GM10266 (cell line): ENCODE data around the gene RORB.

Experiments
- DNase-seq: peaks from one replicate; pipeline ENCODE4 v3.0.0; 2012; ENCODE audit errors: extremely low spot score
- TF ChIP-seq, protein P1 (sequence below): IDR thresholded peaks from 2 replicates; pipeline ENCODE4 v1.5.1; 2012; ENCODE audit warnings: mild to moderate bottlenecking, low read depth; ENCODE audit not compliant: control insufficient read depth, insufficient read depth; ENCODE audit errors: missing control alignments

The RORB gene

GRCh38 chr9:74576176-74576575 lies 79.0 kb downstream of the RORB start:
- TF ChIP-seq, protein P1, sequence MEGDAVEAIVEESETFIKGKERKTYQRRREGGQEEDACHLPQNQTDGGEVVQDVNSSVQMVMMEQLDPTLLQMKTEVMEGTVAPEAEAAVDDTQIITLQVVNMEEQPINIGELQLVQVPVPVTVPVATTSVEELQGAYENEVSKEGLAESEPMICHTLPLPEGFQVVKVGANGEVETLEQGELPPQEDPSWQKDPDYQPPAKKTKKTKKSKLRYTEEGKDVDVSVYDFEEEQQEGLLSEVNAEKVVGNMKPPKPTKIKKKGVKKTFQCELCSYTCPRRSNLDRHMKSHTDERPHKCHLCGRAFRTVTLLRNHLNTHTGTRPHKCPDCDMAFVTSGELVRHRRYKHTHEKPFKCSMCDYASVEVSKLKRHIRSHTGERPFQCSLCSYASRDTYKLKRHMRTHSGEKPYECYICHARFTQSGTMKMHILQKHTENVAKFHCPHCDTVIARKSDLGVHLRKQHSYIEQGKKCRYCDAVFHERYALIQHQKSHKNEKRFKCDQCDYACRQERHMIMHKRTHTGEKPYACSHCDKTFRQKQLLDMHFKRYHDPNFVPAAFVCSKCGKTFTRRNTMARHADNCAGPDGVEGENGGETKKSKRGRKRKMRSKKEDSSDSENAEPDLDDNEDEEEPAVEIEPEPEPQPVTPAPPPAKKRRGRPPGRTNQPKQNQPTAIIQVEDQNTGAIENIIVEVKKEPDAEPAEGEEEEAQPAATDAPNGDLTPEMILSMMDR: no peak
- DNase-seq: no peak

DNA sequence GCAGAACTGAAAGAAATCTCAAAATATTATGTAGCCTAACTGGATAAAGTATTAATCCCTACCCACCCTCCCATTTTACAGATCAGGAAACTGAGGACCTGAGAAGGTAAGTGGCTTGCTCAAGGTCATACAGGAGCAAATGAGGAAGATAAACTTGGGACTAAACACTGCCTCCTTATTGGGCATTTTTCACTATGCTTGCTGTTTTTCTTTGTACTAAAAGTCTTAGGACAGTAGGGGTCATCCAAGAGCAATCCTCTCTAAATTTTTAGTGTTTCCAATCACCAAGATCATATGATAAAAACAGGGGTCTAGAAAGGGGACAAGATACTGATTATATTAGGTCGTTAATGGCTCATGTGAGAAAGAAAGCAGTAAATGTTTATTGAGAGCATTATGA lies 80.8 kb downstream of the RORB start:
- DNase-seq: no peak

GRCh38 chr9:74589576-74589975 lies 92.4 kb downstream of the RORB start:
- TF ChIP-seq, protein P1: no peak
- no peak for DNase-seq

More for the DNA sequence above, 80.8 kb downstream of the RORB start:
- TF ChIP-seq, protein P1: peak; percentile 25

DNA sequence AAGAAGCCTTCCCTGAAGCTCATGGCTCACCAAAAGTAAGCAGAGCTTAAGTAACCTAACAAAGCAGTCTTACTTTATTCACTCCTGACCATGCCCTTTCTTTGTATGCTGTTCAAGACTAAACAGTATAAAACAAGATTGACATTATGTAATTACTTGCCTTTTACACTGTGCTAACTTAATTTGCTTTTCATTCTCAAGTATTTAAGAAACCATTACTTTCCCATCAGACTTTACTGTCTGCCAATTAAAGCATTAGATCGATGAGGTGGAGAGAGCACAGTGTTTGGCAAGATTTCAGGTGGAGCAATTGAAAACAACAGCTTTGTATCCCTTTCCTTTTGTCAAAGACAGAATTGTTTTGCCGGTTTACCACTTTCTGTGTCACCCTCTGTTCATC lies 98.2 kb downstream of the RORB start:
- no peak for DNase-seq

GRCh38 chr9:74598874-74599273 lies 101.7 kb downstream of the RORB start:
- no peak for DNase-seq
- TF ChIP-seq, protein P1: no peak

More for the DNA sequence above, 98.2 kb downstream of the RORB start:
- TF ChIP-seq, protein P1: no peak

GRCh38 chr9:74609671-74610405 lies 112.7 kb downstream of the RORB start:
- TF ChIP-seq, protein P1: no peak
- no peak for DNase-seq

DNA sequence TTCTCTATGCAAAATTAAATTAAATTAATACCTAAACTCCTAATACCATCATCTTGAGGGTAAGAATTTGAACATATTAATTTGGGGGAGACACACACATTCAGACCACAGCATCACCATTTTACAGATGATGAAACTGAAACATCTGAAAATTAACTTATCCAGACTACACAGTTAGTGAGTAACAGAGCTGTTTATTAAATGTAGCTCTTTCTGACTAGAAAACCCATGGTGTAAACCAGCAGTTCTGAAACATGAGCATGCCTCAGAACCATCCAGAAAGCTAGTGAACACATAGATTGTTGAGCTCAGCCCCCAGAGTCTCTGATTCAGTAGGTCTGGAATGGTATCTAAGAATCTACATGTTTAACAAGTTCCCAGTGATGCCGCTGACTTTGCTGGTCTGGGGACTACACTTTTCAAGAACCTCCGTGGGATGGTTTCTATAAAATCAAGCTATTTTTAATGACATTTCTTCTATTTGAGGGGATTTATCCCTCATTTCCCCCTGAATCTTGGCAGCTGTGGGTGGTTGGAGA lies 113.5 kb downstream of the RORB start:
- DNase-seq: no peak
- TF ChIP-seq, protein P1: no peak
